ENCODE results near the gene ZNF207.

The ZNF207 gene

DNA sequence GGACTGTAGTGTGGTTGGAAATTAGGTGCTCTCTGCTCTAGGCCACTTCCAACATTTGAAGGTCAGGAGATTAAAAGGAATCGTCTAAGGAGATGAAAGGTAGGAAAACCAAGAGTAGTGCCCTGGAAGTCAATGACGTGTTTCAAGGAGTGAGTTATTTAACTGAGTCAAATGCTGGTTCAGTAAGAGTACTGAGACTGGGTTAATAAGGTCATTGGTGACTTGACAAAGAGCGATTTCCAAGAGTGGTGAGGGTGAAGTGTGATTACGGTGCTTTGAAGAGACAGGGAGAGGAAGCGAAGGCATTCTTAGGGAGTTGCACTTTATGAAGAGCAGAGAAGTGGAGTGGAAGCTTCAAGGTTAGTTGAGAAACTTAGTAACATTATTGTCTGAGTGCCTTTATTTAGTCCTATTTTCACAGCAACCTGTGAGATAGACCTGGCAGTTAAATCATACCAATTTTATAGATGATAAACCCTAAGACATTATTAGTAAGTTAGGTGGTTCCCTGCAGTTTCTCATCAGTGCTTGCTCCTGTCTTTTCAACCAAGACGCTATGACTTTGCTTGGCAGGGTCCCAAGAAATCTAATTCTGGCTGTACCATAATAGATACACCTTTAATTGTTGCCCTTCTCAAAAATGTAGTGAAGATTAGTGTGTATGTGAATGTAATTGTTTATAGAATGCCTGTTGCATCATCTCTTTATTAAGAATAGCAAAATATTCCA lies 5.9 kb downstream of the ZNF207 start:
- CTCF ChIA-PET, result no interaction called here

GRCh38 chr17:32356378-32356743 lies 6.4 kb downstream of the ZNF207 start:
- 100% methylated on average over 1 of the region's 3 CpGs for WGBS (ENCODE audit: insufficient coverage)
- CTCF ChIA-PET, result no interaction called here
- Histone ChIP-seq H3K27ac (ENCODE audit: insufficient read depth in 1 of 2, low read depth in 1 of 2, low read length in 2 of 2, poor library complexity in 1 of 2, severe bottlenecking in 2 of 2) (no peak overlapping the region), H3K4me3 (ENCODE audit: control insufficient read depth in 1 of 7, extremely low read depth in 1 of 7, insufficient read depth in 4 of 7, low read depth in 2 of 7, low read length in 6 of 7) (no peak overlapping the region), H3K4me1 (ENCODE audit: control extremely low read depth in 1 of 4, control insufficient read depth in 4 of 4, insufficient read depth in 4 of 4, low read length in 3 of 4) (peaks cover 4 to 20% (median 12%) of the 10 kb centered on the region in 4 experiments), H3K27me3 (replicated peaks in 2 of 5; ENCODE audit: control insufficient read depth in 4 of 5, insufficient read depth in 5 of 5, low read length in 4 of 5) (no peaks in the 10 kb centered on the region), H3K36me3 (ENCODE audit: control insufficient read depth in 4 of 4, insufficient read depth in 4 of 4, low read length in 3 of 4) (peaks cover 30 to 81% (median 58%) of the 10 kb centered on the region in 4 experiments), H3K9me3 (ENCODE audit: control extremely low read depth in 1 of 5, control insufficient read depth in 4 of 5, insufficient read depth in 2 of 5, low read depth in 1 of 5, low read length in 4 of 5) (no peaks in the 10 kb centered on the region)
- no peak for DNase-seq
- POLR2A ChIA-PET, result no interaction called here

More for the DNA sequence above, 5.9 kb downstream of the ZNF207 start:
- H3K4me1 ChIP-seq (ENCODE audit: control extremely low read depth in 1 of 4, control insufficient read depth in 4 of 4, insufficient read depth in 4 of 4, low read length in 3 of 4), result peaks cover 6 to 24% (median 13%) of the 10 kb centered on the region in 4 experiments
- H3K9me3 ChIP-seq (ENCODE audit: control extremely low read depth in 1 of 5, control insufficient read depth in 4 of 5, insufficient read depth in 2 of 5, low read depth in 1 of 5, low read length in 4 of 5), result no peaks in the 10 kb centered on the region
- H3K27ac ChIP-seq (ENCODE audit: insufficient read depth in 1 of 2, low read depth in 1 of 2, low read length in 2 of 2, poor library complexity in 1 of 2, severe bottlenecking in 2 of 2), result no peak overlapping the region
- DNase-seq, result no peak
- 96% methylated on average over 5 of the region's 6 CpGs for WGBS (ENCODE audit: insufficient coverage)
- no peaks in the 10 kb centered on the region for H3K27me3 ChIP-seq (replicated peaks in 2 of 5; ENCODE audit: control insufficient read depth in 4 of 5, insufficient read depth in 5 of 5, low read length in 4 of 5)
- POLR2A ChIA-PET, result no interaction called here
- no peak overlapping the region for H3K4me3 ChIP-seq (ENCODE audit: control insufficient read depth in 1 of 7, extremely low read depth in 1 of 7, insufficient read depth in 4 of 7, low read depth in 2 of 7, low read length in 6 of 7)
- peaks cover 25 to 76% (median 54%) of the 10 kb centered on the region in 4 experiments for H3K36me3 ChIP-seq (ENCODE audit: control insufficient read depth in 4 of 4, insufficient read depth in 4 of 4, low read length in 3 of 4)

- WGBS (ENCODE audit: insufficient coverage), result no CpG with 5 or more reads among the region's 5 CpGs
- H3K4me3 ChIP-seq (ENCODE audit: control insufficient read depth in 1 of 7, extremely low read depth in 1 of 7, insufficient read depth in 4 of 7, low read depth in 2 of 7, low read length in 6 of 7), result no peak overlapping the region
- no peak overlapping the region for H3K27ac ChIP-seq (ENCODE audit: insufficient read depth in 1 of 2, low read depth in 1 of 2, low read length in 2 of 2, poor library complexity in 1 of 2, severe bottlenecking in 2 of 2)
- no peaks in the 10 kb centered on the region for H3K27me3 ChIP-seq (replicated peaks in 2 of 5; ENCODE audit: control insufficient read depth in 4 of 5, insufficient read depth in 5 of 5, low read length in 4 of 5)
- no peak for DNase-seq
- H3K36me3 ChIP-seq (ENCODE audit: control insufficient read depth in 4 of 4, insufficient read depth in 4 of 4, low read length in 3 of 4), result peaks cover 33 to 85% (median 59%) of the 10 kb centered on the region in 4 experiments
- ChIA-PET CTCF (no interaction called here), POLR2A (no interaction called here)
- peaks cover under 1 to 16% (median 10%) of the 10 kb centered on the region in 4 experiments for H3K4me1 ChIP-seq (ENCODE audit: control extremely low read depth in 1 of 4, control insufficient read depth in 4 of 4, insufficient read depth in 4 of 4, low read length in 3 of 4)
- H3K9me3 ChIP-seq (ENCODE audit: control extremely low read depth in 1 of 5, control insufficient read depth in 4 of 5, insufficient read depth in 2 of 5, low read depth in 1 of 5, low read length in 4 of 5), result no peaks in the 10 kb centered on the region
Observed at GRCh38 chr17:32356750-32357149, 6.8 kb downstream of the ZNF207 start.

DNA sequence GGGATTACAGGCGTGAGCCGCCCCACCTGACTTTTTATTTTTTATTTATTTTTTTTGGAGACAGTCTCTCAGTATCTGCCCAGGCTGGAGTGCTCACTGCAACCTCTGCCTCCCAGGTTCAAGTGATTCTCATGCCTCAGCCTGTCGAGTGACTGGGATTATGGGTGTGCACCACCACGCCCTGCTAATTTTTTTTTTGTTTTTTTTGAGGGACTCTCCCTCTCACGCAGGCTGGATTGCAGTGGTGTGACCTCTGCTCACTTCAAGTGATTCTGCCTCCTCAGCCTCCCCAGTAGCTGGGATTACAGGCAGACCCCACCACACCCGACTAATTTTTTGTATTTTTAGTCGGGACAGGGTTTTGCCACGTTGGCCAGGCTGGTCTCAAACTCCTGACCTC lies 7.7 kb downstream of the ZNF207 start:
- H3K36me3 ChIP-seq (ENCODE audit: control insufficient read depth in 4 of 4, insufficient read depth in 4 of 4, low read length in 3 of 4), result peaks cover 33 to 89% (median 65%) of the 10 kb centered on the region in 4 experiments
- POLR2A ChIA-PET, result interaction anchor here (0.8 to 0.9 kb wide), 2 partner anchors 8 to 11 kb away, joined by 3 read pairs; partner anchors contain the start of gene ZNF207
- H3K27me3 ChIP-seq (replicated peaks in 2 of 5; ENCODE audit: control insufficient read depth in 4 of 5, insufficient read depth in 5 of 5, low read length in 4 of 5), result no peaks in the 10 kb centered on the region
- no peak for DNase-seq
- WGBS (ENCODE audit: insufficient coverage), result 93% methylated on average over 6 of the region's 8 CpGs
- CTCF ChIA-PET, result no interaction called here
- H3K27ac ChIP-seq (ENCODE audit: insufficient read depth in 1 of 2, low read depth in 1 of 2, low read length in 2 of 2, poor library complexity in 1 of 2, severe bottlenecking in 2 of 2), result no peak overlapping the region
- peaks cover 0 to 8% (median 4%) of the 10 kb centered on the region in 4 experiments for H3K4me1 ChIP-seq (ENCODE audit: control extremely low read depth in 1 of 4, control insufficient read depth in 4 of 4, insufficient read depth in 4 of 4, low read length in 3 of 4)
- no peak overlapping the region for H3K4me3 ChIP-seq (ENCODE audit: control insufficient read depth in 1 of 7, extremely low read depth in 1 of 7, insufficient read depth in 4 of 7, low read depth in 2 of 7, low read length in 6 of 7)
- no peaks in the 10 kb centered on the region for H3K9me3 ChIP-seq (ENCODE audit: control extremely low read depth in 1 of 5, control insufficient read depth in 4 of 5, insufficient read depth in 2 of 5, low read depth in 1 of 5, low read length in 4 of 5)

DNA sequence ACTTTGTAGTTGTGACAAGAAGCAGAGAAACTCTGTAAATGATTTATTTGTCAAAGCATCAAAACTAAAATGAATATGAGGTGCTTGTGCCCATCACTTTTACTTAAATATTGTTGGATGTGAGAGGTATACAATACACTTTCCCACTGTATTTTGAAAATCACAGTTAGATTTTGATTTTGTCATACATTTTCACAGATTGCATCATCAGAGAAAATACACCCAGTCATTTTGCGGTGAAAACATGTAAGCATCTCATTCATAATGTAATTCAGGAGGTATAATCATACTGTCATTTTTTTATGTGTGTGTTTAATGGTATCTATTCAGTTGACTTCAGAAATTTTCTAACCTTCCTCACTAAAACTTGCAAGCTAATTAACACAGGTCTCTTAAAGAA lies 11.3 kb downstream of the ZNF207 start:
- CTCF ChIA-PET, result interaction anchor here (1.1 kb wide), 1 partner anchor 84 kb away, joined by 3 read pairs; no protein-coding TSS in a partner anchor
- DNase-seq, result no peak
- Histone ChIP-seq H3K36me3 (ENCODE audit: control insufficient read depth in 4 of 4, insufficient read depth in 4 of 4, low read length in 3 of 4) (peaks cover 31 to 90% (median 76%) of the 10 kb centered on the region in 4 experiments), H3K4me1 (ENCODE audit: control extremely low read depth in 1 of 4, control insufficient read depth in 4 of 4, insufficient read depth in 4 of 4, low read length in 3 of 4) (no peaks in the 10 kb centered on the region), H3K27me3 (replicated peaks in 2 of 5; ENCODE audit: control insufficient read depth in 4 of 5, insufficient read depth in 5 of 5, low read length in 4 of 5) (no peaks in the 10 kb centered on the region), H3K27ac (ENCODE audit: insufficient read depth in 1 of 2, low read depth in 1 of 2, low read length in 2 of 2, poor library complexity in 1 of 2, severe bottlenecking in 2 of 2) (no peak overlapping the region), H3K4me3 (ENCODE audit: control insufficient read depth in 1 of 7, extremely low read depth in 1 of 7, insufficient read depth in 4 of 7, low read depth in 2 of 7, low read length in 6 of 7) (no peak overlapping the region), H3K9me3 (ENCODE audit: control extremely low read depth in 1 of 5, control insufficient read depth in 4 of 5, insufficient read depth in 2 of 5, low read depth in 1 of 5, low read length in 4 of 5) (no peaks in the 10 kb centered on the region)
- no CpG with 5 or more reads among the region's 1 CpG for WGBS (ENCODE audit: insufficient coverage)
- POLR2A ChIA-PET, result no interaction called here

GRCh38 chr17:32370426-32370825 lies 20.5 kb downstream of the ZNF207 start:
- Histone ChIP-seq H3K4me1 (ENCODE audit: control extremely low read depth in 1 of 4, control insufficient read depth in 4 of 4, insufficient read depth in 4 of 4, low read length in 3 of 4) (no peaks in the 10 kb centered on the region), H3K4me3 (ENCODE audit: control insufficient read depth in 1 of 7, extremely low read depth in 1 of 7, insufficient read depth in 4 of 7, low read depth in 2 of 7, low read length in 6 of 7) (no peak overlapping the region), H3K27ac (ENCODE audit: insufficient read depth in 1 of 2, low read depth in 1 of 2, low read length in 2 of 2, poor library complexity in 1 of 2, severe bottlenecking in 2 of 2) (no peak overlapping the region), H3K27me3 (replicated peaks in 2 of 5; ENCODE audit: control insufficient read depth in 4 of 5, insufficient read depth in 5 of 5, low read length in 4 of 5) (no peaks in the 10 kb centered on the region), H3K9me3 (ENCODE audit: control extremely low read depth in 1 of 5, control insufficient read depth in 4 of 5, insufficient read depth in 2 of 5, low read depth in 1 of 5, low read length in 4 of 5) (no peaks in the 10 kb centered on the region), H3K36me3 (ENCODE audit: control insufficient read depth in 4 of 4, insufficient read depth in 4 of 4, low read length in 3 of 4) (peaks cover 39 to 91% (median 69%) of the 10 kb centered on the region in 4 experiments)
- CTCF ChIA-PET, result interaction anchor here (0.7 to 1.7 kb wide), 3 partner anchors 9 to 16 kb away, joined by 3 read pairs; no protein-coding TSS in a partner anchor
- no CpG with 5 or more reads among the region's 1 CpG for WGBS (ENCODE audit: insufficient coverage)
- no peak for DNase-seq
- POLR2A ChIA-PET, result interaction anchor here (1.2 kb wide), 1 partner anchor 8 kb away, joined by 4 read pairs; no protein-coding TSS in a partner anchor

- ChIA-PET CTCF (no interaction called here), POLR2A (no interaction called here)
Observed at GRCh38 chr17:32382526-32383223, 32.7 kb downstream of the ZNF207 start.

More at GRCh38 chr17:32382526-32383223, 32.7 kb downstream of the ZNF207 start:
- H3K27ac ChIP-seq (ENCODE audit: insufficient read depth in 1 of 2, low read depth in 1 of 2, low read length in 2 of 2, poor library complexity in 1 of 2, severe bottlenecking in 2 of 2), result no peak overlapping the region
- no peaks in the 10 kb centered on the region for H3K4me1 ChIP-seq (ENCODE audit: control extremely low read depth in 1 of 4, control insufficient read depth in 4 of 4, insufficient read depth in 4 of 4, low read length in 3 of 4)
- no peaks in the 10 kb centered on the region for H3K27me3 ChIP-seq (replicated peaks in 2 of 5; ENCODE audit: control insufficient read depth in 4 of 5, insufficient read depth in 5 of 5, low read length in 4 of 5)
- no peak overlapping the region for H3K4me3 ChIP-seq (ENCODE audit: control insufficient read depth in 1 of 7, extremely low read depth in 1 of 7, insufficient read depth in 4 of 7, low read depth in 2 of 7, low read length in 6 of 7)
- WGBS (ENCODE audit: insufficient coverage), result 100% methylated on average over 2 of the region's 5 CpGs
- H3K36me3 ChIP-seq (ENCODE audit: control insufficient read depth in 4 of 4, insufficient read depth in 4 of 4, low read length in 3 of 4), result peaks cover 8 to 52% (median 37%) of the 10 kb centered on the region in 4 experiments
- no peaks in the 10 kb centered on the region for H3K9me3 ChIP-seq (ENCODE audit: control extremely low read depth in 1 of 5, control insufficient read depth in 4 of 5, insufficient read depth in 2 of 5, low read depth in 1 of 5, low read length in 4 of 5)
- no peak for DNase-seq
